ENCODE measurements around the gene CASD1.

- no peak for TF ChIP-seq CTCF (IDR thresholded peaks at IDR 0.05)
- no peak for TF ChIP-seq POLR2A (IDR thresholded peaks at IDR 0.05)
Measured at GRCh38 chr7:94590526-94591162, 81.0 kb downstream of the CASD1 start.

All from esophagus squamous epithelium (tissue), 4 donors.